ENCODE measurements around the gene LRRC4B.
A peak's percentile ranks its signal among the peaks of the same experiment; 100 is the strongest.
"Not testable (repeated sequence)": the region's sequence is repeated elsewhere in the genome, so short reads cannot be mapped to it uniquely, and the experiment has no call there.

LRRC4B gene

DNA sequence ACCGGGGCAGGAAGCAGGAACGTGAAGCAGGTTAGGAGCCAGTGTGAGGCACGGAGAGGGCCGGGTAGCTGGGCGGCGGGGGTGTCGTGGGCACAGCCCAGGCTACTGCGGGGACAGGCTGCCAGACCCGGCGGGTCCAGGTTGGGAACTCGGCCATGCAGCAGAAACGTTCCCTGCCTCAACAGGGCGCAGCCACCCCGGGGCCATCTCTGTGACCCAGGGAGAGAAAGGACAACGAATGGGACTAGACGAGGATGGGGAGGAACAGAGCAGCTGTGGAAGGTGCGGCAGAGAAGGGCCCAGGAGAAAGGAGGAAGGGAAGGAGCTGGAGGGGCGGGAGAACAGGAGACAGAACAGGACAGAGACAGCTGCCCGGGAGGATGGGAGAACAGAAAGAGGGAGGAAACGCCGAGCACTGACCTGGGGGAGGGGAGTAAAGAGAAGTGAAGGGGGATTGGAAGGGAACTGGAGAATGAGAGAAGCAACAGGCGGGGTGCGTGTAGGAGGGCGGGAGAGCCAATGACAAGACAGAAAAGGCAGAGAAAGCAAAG lies 78.7 kb downstream of the LRRC4B start:
- no peak for DNase-seq (ENCODE audit: extremely low read depth in 1 of 2, low read depth in 1 of 2)

- DNase-seq (ENCODE audit: extremely low read depth in 1 of 2, low read depth in 1 of 2), result no peak
These were observed 79.6 kb downstream of the LRRC4B start for GRCh38 chr19:50488389-50489194.

DNA sequence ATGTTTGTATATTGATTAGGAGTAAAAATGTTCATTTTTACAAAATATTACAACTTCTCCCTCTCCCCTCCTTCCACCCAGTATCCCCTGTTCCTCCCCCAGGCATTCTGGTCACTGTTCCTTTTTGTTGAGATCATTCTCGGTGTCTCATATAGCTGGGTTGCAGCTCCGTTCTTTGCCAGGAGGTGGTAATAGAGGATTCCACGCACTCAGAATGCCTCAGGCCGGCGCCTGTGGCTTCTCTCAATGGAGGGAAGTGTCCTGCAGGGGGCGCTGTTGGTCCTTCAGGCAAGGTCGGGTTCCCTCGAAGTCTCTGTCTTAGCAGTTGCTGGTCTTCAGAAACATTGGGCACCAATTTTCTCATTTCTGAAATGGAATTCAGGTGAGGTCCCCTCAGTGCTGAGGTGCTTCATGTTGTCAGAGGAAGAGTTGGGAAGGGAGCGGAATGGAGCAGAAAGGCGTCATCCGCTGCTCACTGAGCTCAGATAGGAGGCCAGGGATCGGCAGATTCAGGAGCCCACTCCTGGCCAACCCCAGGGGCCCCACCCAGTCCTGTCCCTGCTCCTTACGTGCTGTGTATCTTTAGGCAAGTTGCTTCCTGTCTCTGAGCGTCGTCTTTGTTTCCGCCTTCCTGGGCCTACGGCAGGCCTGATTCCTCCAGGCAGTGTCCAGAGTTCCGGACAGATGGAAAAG lies 81.3 kb downstream of the LRRC4B start:
- peak; percentile 32 to 60 for DNase-seq (ENCODE audit: extremely low read depth in 1 of 2, low read depth in 1 of 2)

DNA sequence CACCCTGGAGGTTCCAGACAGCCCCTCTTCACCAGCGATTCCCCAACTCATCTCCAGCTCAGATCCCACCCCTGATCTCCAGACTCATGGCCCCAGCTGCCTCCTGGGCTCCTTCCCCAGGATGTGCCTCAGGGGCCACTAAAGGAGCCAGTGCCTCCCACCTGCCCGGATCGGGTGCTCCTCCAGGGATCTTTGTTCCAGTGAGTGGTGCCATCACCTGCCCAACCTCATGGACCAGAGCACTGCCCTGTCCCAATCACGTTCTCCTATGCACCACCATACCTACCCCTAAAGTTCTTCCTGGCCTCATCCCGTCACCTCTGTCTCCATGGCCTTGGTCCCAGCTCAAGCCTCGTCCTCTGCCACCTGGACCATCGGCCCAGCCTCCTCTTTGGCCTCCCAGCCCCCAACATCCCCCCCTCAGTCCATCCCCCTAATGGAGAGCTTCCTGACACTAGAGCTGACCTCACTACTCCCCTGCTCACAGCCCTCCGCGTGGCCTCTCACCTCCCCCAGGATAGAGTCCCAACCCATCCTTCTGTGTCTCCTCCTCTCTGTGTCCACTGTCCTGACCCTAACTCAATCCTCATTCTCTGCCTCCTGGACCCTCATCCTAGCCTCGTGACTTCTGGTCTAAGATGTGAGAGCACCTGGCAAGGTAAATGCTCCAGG lies 82.8 kb downstream of the LRRC4B start:
- DNase-seq (ENCODE audit: extremely low read depth in 1 of 2, low read depth in 1 of 2), result no peak

GRCh38 chr19:50482916-50483315 lies 85.3 kb downstream of the LRRC4B start:
- no peak for DNase-seq (ENCODE audit: extremely low read depth in 1 of 2, low read depth in 1 of 2)

GRCh38 chr19:50482271-50482855 lies 85.9 kb downstream of the LRRC4B start:
- no peak for DNase-seq (ENCODE audit: extremely low read depth in 1 of 2, low read depth in 1 of 2)

- DNase-seq (ENCODE audit: extremely low read depth in 1 of 2, low read depth in 1 of 2), result no peak
These were observed 86.7 kb downstream of the LRRC4B start for GRCh38 chr19:50481351-50482149.

- no peak for DNase-seq (ENCODE audit: extremely low read depth in 1 of 2, low read depth in 1 of 2)
These were observed 87.7 kb downstream of the LRRC4B start for GRCh38 chr19:50480281-50481111.

- DNase-seq (ENCODE audit: extremely low read depth in 1 of 2, low read depth in 1 of 2), result no peak
These were observed 88.4 kb downstream of the LRRC4B start for GRCh38 chr19:50479761-50480251.

DNA sequence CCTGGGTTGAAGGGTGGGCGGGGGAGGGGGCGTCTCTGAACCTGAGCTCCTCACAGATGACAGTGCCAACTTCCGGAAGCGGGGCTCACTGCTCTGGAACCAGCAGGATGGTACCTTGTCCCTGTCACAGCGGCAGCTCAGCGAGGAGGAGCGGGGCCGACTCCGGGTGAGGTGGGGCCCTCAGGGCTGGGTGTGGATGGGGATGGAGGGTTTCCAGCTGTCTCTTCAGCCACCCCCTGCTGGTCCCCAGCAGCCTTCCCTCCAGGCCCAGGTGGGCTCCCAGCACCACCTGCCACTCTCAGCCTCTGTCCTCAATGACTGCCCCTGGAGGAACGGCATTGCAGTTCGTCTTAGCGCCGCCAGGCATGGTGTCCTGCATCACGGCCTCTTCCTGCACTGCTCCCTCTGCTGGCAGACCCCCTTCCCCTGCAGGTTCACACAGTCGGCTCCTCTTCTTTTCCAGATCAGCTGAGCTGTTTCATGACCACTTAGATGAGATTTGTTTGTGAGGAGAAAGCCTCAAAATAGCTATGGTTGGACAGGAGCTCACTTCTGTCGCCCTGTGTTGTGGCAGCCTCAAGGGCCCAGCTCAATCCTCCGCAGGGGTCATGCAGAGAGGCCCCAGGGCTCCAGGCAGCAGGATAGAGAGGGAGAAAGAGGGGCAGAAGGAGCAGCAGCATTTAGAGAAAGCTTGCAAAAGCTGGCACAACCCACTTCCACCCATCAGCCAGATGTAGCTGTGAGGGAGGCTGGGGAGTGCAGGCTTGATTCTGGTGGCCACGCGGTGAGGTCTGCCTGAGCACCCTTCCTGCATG lies 89.1 kb downstream of the LRRC4B start:
- DNase-seq (ENCODE audit: extremely low read depth in 1 of 2, low read depth in 1 of 2), result no peak

- DNase-seq (ENCODE audit: extremely low read depth in 1 of 2, low read depth in 1 of 2), result no peak
These were observed 90.3 kb downstream of the LRRC4B start for GRCh38 chr19:50477751-50478515.

DNA sequence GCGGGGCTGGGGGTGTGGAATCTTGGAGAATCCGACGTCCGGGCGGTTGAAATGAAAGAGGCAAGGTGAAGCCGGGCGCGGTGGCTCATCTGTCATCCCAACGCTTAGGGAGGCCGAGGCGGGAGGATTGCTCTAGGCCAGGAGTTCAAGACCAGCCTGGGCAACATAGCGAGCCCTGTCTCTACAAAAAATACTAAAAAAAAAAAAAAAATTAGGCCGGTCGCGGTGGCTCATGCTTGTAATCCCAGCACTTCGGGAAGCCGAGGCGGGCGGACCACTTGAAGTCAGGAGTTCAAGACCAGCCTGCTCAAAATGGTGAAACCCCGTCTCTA lies 91.4 kb downstream of the LRRC4B start:
- DNase-seq (ENCODE audit: extremely low read depth in 1 of 2, low read depth in 1 of 2), result no peak

GRCh38 chr19:50476224-50476906 lies 91.9 kb downstream of the LRRC4B start, which contains the start of the genes EMC10 and GARIN5A:
EMC10 (plus strand) TSS chr19:50476507; CDS start chr19:50476545, 38 bp downstream.
GARIN5A (minus strand) TSS chr19:50476848; CDS start chr19:50476388, 460 bp downstream.
- DNase-seq (ENCODE audit: extremely low read depth in 1 of 2, low read depth in 1 of 2), result peak; percentile 88 to 94

DNA sequence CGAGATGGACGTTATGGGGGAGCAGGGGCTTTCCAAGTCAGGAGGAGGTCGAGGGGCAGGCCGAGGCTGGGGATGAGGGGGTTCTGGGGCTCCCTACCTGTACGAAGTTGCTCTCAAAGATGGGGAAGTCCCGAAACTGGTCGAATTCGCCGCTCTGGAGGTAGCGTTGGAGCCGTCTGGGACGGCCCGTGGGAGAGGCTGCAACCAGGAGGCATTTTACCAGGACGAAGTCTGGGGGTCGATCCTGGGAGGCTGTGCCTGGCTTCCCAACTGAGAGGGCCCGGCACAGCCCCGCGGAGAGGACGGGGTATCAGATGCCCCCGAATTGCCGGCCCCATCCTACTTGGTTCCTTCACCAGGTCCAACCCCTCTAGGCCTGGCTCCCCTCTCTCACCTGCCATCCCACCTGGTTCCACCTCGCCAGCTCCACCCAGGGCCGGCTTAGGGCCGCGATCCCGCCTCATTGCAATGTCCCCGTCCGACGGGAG lies 92.5 kb downstream of the LRRC4B start:
- DNase-seq (ENCODE audit: extremely low read depth in 1 of 2, low read depth in 1 of 2), result no peak

DNA sequence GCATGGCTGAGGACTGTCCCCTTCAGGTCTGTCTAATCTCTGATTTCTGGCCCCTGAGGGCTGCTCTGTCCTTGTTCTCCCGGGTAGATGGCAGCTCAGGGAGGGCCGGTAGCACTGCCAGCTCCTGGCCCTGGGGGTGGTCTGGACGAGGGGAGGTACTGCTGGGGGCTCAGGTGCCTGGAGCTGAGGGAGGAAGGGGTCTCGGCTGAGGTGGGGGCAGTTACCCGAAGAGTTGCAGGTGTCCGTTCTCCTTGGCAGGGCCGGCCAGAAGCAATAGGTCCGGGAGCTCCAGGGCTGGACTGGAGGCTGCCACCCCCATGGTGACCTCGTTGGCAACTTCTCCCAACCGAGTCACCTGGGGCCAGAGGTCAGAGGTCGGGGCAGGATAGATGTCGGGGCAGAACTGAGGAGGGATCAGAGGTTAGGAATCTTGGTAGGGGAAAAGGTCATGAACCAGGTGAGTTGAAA lies 93.1 kb downstream of the LRRC4B start:
- DNase-seq (ENCODE audit: extremely low read depth in 1 of 2, low read depth in 1 of 2), result no peak

DNA sequence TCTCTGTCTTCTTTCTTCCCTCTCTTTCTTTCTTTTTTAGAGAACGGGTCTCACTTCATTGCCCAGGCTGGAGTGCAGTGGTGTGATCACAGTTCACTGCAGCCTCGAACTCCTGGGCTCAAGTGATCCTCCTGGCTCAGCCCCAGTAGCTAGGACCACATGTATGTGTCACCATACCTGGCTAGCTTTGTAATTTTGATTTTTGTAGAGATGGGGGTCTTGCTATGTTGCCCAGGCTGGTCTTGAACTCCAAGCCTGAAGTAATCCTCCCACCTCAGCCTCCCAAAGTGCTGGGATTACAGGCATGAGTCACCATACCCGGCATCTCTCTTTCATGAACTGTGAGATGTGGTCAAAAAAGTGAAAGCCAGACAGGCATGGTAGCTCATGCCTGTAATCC lies 94.9 kb downstream of the LRRC4B start:
- not testable (repeated sequence) for DNase-seq (ENCODE audit: extremely low read depth in 1 of 2, low read depth in 1 of 2)

DNA sequence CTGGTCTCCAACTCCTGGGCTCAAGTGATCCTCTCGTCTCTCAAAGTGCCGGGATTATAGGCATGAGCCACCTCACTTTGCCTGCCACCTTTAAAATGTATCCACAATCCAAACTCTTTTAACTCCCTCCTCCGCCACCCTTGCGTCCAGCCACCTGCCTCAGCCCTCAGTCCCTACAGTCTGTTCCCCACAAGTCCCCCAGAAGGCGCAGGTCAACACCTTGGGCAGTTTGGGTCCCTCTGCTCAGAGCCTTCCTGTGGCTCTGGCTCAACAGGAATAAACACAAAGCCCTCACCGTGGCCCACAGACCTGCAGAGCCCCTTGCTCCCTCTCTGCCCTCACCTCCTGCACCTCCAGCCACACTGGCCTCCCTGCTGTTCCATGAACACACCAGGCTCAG lies 99.4 kb downstream of the LRRC4B start:
- no peak for DNase-seq (ENCODE audit: extremely low read depth in 1 of 2, low read depth in 1 of 2)
